ENCODE measurements around the gene WNT5B. TPM values are rescaled to one million over a fixed set of nuclear protein-coding genes. Genes with fewer than 3 reads are reported as not detected.

WNT5B gene
- total RNA-seq (ENCODE audit: low replicate concordance), result 3.1 and 16.6 TPM in 2 replicates

DNA sequence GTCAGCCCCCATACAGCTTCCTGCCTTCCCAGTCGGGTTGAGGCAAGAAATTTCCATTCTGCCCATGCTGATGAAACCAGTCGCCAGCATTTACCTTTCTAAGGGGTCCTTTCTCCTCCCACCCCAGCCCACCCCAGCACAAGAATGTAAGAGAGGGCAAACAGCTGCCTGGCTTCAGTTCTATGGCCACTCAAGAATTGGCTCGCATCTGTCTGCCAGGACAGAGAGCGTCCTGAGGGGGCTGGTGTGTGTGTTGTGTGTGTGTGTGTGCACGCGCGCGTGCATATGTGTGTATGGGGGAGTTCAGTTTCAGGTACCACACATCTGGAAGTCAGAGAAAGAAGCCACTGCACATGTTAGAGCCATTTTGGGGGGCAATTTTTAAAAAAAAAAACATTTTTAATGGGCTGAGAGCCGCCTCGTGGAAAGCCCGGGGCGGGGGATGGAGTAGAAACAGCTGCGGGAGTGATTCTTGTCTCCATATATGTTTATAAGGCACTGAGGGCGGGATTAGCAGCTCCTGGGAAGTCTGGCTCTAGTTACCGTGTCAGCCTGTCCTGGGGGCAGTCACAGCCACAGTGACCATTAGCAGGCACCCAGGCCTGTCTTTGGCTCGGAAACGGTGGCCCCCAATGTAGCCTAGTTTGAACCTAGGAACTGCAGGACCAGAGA lies at the start of gene WNT5B:
TSS of gene WNT5B (plus strand) at position 566 of the 672 bp plus-strand sequence. CDS start 2,124 bp downstream, outside the sequence.
- DNase-seq (ENCODE audit: low read depth), result no peak
- H3K4me3 ChIP-seq (ENCODE audit: low read depth, low read length), result peak within 1 kb of the TSS; percentile 50
- TF ChIP-seq, protein P1, sequence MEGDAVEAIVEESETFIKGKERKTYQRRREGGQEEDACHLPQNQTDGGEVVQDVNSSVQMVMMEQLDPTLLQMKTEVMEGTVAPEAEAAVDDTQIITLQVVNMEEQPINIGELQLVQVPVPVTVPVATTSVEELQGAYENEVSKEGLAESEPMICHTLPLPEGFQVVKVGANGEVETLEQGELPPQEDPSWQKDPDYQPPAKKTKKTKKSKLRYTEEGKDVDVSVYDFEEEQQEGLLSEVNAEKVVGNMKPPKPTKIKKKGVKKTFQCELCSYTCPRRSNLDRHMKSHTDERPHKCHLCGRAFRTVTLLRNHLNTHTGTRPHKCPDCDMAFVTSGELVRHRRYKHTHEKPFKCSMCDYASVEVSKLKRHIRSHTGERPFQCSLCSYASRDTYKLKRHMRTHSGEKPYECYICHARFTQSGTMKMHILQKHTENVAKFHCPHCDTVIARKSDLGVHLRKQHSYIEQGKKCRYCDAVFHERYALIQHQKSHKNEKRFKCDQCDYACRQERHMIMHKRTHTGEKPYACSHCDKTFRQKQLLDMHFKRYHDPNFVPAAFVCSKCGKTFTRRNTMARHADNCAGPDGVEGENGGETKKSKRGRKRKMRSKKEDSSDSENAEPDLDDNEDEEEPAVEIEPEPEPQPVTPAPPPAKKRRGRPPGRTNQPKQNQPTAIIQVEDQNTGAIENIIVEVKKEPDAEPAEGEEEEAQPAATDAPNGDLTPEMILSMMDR (IDR thresholded peaks at IDR 0.05; ENCODE audit: insufficient read depth, low read length), result no peak

GRCh38 chr12:1579651-1580435 lies 49.2 kb upstream of the WNT5B start:
- no peak overlapping the region for H3K4me3 ChIP-seq (ENCODE audit: low read depth, low read length)
- TF ChIP-seq, protein P1 (IDR thresholded peaks at IDR 0.05; ENCODE audit: insufficient read depth, low read length), result no peak
- DNase-seq (ENCODE audit: low read depth), result peak; percentile 46

- TF ChIP-seq, protein P1 (IDR thresholded peaks at IDR 0.05; ENCODE audit: insufficient read depth, low read length), result no peak
- no peak for DNase-seq (ENCODE audit: low read depth)
- no peak overlapping the region for H3K4me3 ChIP-seq (ENCODE audit: low read depth, low read length)
Measured at GRCh38 chr12:1580526-1580925, 48.5 kb upstream of the WNT5B start.

GRCh38 chr12:1581973-1582708 lies 46.9 kb upstream of the WNT5B start:
- TF ChIP-seq, protein P1 (IDR thresholded peaks at IDR 0.05; ENCODE audit: insufficient read depth, low read length), result no peak
- no peak overlapping the region for H3K4me3 ChIP-seq (ENCODE audit: low read depth, low read length)
- peak; percentile 47 for DNase-seq (ENCODE audit: low read depth)

DNA sequence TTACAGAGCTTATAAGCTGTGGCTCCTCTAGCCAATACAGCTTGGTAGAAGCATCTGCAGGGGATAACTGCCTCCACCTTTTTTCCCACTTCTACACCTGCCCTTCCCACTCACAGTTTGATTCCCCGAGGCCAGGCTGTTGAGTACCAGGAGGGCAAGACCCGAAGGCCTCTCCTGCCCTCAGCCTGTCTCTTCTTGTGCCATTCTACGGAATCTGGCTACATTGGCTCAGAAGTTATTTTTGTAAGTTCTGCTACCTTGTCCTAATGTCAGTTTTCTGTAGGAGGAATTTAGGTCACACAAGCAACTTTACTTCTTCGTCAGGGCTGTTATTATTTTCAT lies 46.4 kb upstream of the WNT5B start:
- H3K4me3 ChIP-seq (ENCODE audit: low read depth, low read length), result no peak overlapping the region
- TF ChIP-seq, protein P1 (IDR thresholded peaks at IDR 0.05; ENCODE audit: insufficient read depth, low read length), result no peak
- DNase-seq (ENCODE audit: low read depth), result no peak

GRCh38 chr12:1583421-1584078 lies 45.5 kb upstream of the WNT5B start:
- peak; percentile 96 for DNase-seq (ENCODE audit: low read depth)

More at GRCh38 chr12:1583421-1584078, 45.5 kb upstream of the WNT5B start:
- TF ChIP-seq, protein P1 (IDR thresholded peaks at IDR 0.05; ENCODE audit: insufficient read depth, low read length), result peak; percentile 83
- peak overlapping the region; percentile 38 for H3K4me3 ChIP-seq (ENCODE audit: low read depth, low read length)

Data from fibroblast of the aortic adventitia (primary cell).